ENCODE measurements around the gene HMGCS2.
"Not testable (repeated sequence)": the region's sequence is repeated elsewhere in the genome, so short reads cannot be mapped to it uniquely, and the experiment has no call there.

- TF ChIP-seq POLR2A, CTCF (IDR thresholded peaks at IDR 0.05): not testable (repeated sequence)
Measured at GRCh38 chr1:119786046-119786445, 17.3 kb upstream of the HMGCS2 start.

Measured in body of pancreas (tissue), 4 donors.